HEK293 (cell line): ENCODE measurements around the gene BRINP2.

Experiments used
- GFI1B ChIP-seq: fragments of 450-650 bp; formaldehyde crosslinking; IDR thresholded peaks from 2 replicates; pipeline ENCODE4 v1.5.1; 2016; ENCODE audit warnings: missing biosample characterization, missing genetic modification characterization
- GLIS1 ChIP-seq: fragments of 450-650 bp; formaldehyde crosslinking; IDR thresholded peaks from 2 replicates; pipeline ENCODE4 v1.5.1; 2016; ENCODE audit warnings: missing biosample characterization, missing genetic modification characterization
- ZBTB17 ChIP-seq: fragments of 450-650 bp; formaldehyde crosslinking; IDR thresholded peaks from 2 replicates; pipeline ENCODE4 v1.5.1; 2016; ENCODE audit warnings: missing biosample characterization, missing genetic modification characterization
- ZBTB7A ChIP-seq: fragments of 450-650 bp; formaldehyde crosslinking; IDR thresholded peaks from 2 replicates; pipeline ENCODE4 v1.5.1; 2016; ENCODE audit warnings: low read depth, missing biosample characterization, missing genetic modification characterization
- ZNF423 ChIP-seq: fragments of 450-650 bp; formaldehyde crosslinking; IDR thresholded peaks from 2 replicates; pipeline ENCODE4 v1.5.1; 2016; ENCODE audit warnings: missing biosample characterization, missing genetic modification characterization
- TF ChIP-seq, protein P1 (sequence below): fragments of 450-650 bp; formaldehyde crosslinking; IDR thresholded peaks from 2 replicates; pipeline ENCODE4 v1.5.1; 2016; ENCODE audit warnings: missing biosample characterization, missing genetic modification characterization
- TF ChIP-seq, protein P2 (sequence below): IDR thresholded peaks from 2 replicates; pipeline ENCODE4 v1.6.1; 2011; ENCODE audit warnings: mild to moderate bottlenecking, low read depth, low read length, borderline replicate concordance

DNA sequence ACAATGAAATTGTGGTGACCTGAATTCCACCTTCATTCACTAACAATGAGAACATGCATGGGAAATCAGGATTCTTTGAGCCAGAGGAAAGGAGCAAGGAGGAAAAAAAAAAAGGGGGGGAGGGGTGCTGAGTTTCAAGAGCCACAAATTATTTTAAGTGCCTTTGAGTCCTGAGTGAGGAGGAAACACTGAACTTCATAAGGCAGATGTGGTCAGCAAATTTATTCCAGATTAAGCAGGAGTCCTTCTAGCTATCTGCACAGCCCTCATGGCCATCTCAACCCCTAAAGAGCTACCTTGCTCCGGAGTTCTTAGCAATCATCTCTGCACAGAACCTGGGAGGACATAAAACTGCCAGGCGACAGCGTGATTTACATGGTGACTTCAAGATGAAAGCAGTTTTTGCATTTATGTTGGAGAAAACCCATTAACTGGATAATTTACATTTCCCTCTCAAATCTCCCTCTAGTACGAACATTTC lies 27.9 kb upstream of the BRINP2 start:
- TF ChIP-seq GFI1B (tag by site-specific recombination) = no peak
- TF ChIP-seq, protein P1, sequence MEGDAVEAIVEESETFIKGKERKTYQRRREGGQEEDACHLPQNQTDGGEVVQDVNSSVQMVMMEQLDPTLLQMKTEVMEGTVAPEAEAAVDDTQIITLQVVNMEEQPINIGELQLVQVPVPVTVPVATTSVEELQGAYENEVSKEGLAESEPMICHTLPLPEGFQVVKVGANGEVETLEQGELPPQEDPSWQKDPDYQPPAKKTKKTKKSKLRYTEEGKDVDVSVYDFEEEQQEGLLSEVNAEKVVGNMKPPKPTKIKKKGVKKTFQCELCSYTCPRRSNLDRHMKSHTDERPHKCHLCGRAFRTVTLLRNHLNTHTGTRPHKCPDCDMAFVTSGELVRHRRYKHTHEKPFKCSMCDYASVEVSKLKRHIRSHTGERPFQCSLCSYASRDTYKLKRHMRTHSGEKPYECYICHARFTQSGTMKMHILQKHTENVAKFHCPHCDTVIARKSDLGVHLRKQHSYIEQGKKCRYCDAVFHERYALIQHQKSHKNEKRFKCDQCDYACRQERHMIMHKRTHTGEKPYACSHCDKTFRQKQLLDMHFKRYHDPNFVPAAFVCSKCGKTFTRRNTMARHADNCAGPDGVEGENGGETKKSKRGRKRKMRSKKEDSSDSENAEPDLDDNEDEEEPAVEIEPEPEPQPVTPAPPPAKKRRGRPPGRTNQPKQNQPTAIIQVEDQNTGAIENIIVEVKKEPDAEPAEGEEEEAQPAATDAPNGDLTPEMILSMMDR (tag by site-specific recombination) = no peak
- TF ChIP-seq, protein P2, sequence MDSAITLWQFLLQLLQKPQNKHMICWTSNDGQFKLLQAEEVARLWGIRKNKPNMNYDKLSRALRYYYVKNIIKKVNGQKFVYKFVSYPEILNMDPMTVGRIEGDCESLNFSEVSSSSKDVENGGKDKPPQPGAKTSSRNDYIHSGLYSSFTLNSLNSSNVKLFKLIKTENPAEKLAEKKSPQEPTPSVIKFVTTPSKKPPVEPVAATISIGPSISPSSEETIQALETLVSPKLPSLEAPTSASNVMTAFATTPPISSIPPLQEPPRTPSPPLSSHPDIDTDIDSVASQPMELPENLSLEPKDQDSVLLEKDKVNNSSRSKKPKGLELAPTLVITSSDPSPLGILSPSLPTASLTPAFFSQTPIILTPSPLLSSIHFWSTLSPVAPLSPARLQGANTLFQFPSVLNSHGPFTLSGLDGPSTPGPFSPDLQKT = no peak
- TF ChIP-seq ZNF423 (tag by site-specific recombination) = no peak
- TF ChIP-seq ZBTB7A (tag by site-specific recombination) = no peak
- peak; percentile 55 for TF ChIP-seq ZBTB17 (tag by site-specific recombination)
- TF ChIP-seq GLIS1 = no peak
